Choroid plexus epithelial cell (primary cell): Measurements from ENCODE around the gene IL4I1.

Experiments
- DNase-seq: peaks from one replicate; pipeline ENCODE4 v3.0.0-alpha.2; 2010; ENCODE audit warnings: low read depth
- H3K4me3 ChIP-seq: 2 replicates; pipeline ENCODE4 v1.5.1; 2011; ENCODE audit warnings: low read depth, mild to moderate bottlenecking, control low read depth, low read length, moderate library complexity
- TF ChIP-seq, protein P1 (sequence below): conservative IDR thresholded peaks from 2 replicates; pipeline ENCODE4 v1.5.1; 2011; ENCODE audit warnings: low read depth, mild to moderate bottlenecking, control low read depth, inconsistent platforms, low read length, moderate library complexity

IL4I1 gene

GRCh38 chr19:49873129-49873521 lies 23.6 kb downstream of the IL4I1 start:
- TF ChIP-seq, protein P1, sequence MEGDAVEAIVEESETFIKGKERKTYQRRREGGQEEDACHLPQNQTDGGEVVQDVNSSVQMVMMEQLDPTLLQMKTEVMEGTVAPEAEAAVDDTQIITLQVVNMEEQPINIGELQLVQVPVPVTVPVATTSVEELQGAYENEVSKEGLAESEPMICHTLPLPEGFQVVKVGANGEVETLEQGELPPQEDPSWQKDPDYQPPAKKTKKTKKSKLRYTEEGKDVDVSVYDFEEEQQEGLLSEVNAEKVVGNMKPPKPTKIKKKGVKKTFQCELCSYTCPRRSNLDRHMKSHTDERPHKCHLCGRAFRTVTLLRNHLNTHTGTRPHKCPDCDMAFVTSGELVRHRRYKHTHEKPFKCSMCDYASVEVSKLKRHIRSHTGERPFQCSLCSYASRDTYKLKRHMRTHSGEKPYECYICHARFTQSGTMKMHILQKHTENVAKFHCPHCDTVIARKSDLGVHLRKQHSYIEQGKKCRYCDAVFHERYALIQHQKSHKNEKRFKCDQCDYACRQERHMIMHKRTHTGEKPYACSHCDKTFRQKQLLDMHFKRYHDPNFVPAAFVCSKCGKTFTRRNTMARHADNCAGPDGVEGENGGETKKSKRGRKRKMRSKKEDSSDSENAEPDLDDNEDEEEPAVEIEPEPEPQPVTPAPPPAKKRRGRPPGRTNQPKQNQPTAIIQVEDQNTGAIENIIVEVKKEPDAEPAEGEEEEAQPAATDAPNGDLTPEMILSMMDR, result no peak
- H3K4me3 ChIP-seq, result no peak overlapping the region
- no peak for DNase-seq

DNA sequence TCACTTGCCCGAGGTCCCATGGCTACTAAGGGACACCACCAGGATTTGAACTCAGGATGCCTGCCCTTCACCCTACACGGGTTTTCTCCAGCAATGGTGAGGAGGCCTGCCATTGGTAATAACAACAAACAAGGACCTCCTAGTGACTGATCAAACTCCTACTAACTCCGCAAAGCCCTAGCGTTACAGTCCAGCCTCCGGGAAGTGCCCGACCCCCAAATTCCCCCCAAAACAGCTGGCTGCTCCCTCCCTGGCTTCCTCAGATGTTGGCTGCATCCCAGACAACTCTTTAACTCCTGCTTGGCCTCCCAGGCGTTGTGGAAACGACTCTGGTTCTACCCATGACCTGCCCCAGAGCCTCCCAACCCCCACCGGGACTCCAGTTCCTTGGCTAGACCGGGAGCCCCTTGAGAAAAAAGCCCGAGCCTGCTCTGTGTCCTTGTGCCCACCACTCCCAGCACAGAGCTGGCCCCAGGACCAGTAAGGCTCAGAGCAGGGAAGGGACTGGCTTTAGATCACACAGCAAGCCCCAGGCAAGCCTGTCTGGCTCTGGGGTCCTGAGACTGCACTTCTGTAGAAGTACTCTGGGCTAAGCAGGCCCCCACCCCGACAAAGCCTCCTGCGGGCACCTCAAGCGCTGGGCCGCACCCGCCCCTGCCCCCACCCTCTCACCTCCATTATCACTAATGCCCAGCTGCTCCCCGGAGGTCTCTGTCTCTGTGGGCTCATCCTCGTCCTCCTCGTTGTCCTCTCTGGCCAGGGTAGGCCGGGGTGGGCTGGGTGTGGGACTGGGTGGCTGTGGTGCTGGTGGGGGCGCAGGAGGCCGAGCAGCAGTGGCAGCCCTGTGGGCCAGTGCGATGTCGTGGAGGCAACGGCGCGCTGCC lies 24.2 kb downstream of the IL4I1 start:
- TF ChIP-seq, protein P1, result no peak
- no peak for DNase-seq
- H3K4me3 ChIP-seq, result no peak overlapping the region

GRCh38 chr19:49871349-49871985 lies 25.2 kb downstream of the IL4I1 start:
- H3K4me3 ChIP-seq, result no peak overlapping the region
- TF ChIP-seq, protein P1, result no peak
- DNase-seq, result no peak

DNA sequence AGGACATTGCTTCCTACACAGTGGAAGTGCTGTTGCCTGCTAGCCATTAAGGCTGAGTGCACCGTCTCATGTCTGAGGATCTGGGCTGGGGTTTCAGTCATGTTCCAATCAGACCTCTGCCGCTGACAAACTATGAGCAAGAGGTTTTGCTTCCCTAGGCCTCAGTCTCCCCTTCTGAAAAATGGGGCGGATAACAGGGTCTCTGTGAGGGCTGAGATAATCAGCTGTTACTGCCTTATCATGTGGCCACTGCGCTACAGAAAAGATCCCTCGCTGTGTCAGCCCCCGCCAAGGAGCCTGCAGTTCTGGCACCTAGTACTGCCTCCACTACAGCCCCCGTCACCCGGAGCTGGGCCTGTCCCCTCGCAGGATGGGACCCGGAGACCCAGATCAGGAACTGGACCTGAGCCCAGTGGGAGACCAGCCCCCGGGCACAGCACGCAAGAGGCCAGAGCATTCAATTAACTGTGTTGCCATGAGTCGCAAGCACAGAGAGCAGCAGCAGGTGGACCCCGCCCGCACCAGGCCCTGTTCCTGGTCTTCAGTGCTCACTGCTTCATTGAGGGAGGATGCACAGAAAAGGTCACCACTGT lies 26.3 kb downstream of the IL4I1 start:
- no peak for DNase-seq
- TF ChIP-seq, protein P1, result no peak
- peak overlapping the region; percentile 60 for H3K4me3 ChIP-seq

DNA sequence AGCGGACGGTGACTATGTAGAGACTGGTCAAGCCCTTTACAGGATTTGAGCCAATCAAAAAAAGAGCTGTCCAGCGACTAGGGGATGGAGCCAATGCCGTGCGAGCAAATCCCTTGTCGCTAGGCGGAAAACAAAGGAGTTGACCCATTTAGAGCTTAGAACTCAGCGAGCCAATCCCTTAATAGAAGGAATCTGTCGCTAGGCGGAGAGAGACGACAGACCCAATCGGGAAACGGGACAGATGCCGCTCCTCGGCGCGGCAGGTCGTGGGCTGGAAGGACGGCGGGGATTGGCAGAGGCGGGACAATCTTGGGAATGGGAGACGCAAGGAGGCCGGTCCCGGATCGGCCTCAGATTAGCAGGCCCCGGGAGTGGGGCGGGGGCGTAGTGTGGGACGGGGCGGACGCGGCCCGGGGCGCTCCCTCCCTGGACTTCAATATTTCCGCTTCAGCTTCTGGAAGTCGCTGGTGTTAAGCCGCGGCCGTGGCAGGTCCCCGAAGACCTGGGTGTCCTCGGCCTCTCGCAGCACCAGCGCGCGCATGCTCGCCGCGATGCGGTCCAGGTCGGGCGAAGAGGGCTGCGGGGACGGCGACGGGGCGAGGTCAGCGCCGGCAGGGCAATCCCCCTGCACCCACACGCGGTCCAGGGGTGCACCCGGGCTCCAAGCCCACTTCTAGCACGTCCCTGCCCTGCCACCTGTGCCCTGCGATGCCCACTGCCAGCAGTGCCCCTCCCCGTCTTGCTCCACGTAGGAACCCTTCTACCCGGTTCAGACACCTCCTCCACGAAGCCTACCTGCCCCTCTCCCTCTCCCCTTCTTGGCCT lies 27.0 kb downstream of the IL4I1 start:
- peak overlapping the region; percentile 60 for H3K4me3 ChIP-seq
- TF ChIP-seq, protein P1, result peak; percentile 1
- peak; percentile 100 for DNase-seq

GRCh38 chr19:49869009-49869483 lies 27.6 kb downstream of the IL4I1 start:
- no peak for DNase-seq
- peak overlapping the region; percentile 48 for H3K4me3 ChIP-seq
- TF ChIP-seq, protein P1, result no peak
